RWPE1 (cell line): ENCODE results near the gene ATG16L2.

Experiments
- CTCF ChIA-PET: fragments of 350-600 bp; sonication (Branson Sonifier 250); formaldehyde crosslinking; extraction: SDS; loops from one replicate; lab custom pipeline; 2021; lab: Yijun Ruan, JAX
- POLR2A ChIA-PET: fragments of 400-600 bp; formaldehyde crosslinking; extraction: SDS; loops from one replicate; lab custom pipeline; 2020; ENCODE audit warnings: antibody characterized with exemption; ENCODE audit not compliant: low non-redundant PET; lab: Yijun Ruan, JAX
- DNase-seq: peaks from one replicate; pipeline ENCODE4 v3.0.0; 2012; ENCODE audit warnings: low spot score
- H3K27ac ChIP-seq: fragments of 450-650 bp; 2 replicates; pipeline ENCODE4 v1.5.1; 2017
- TF ChIP-seq, protein P1 (sequence below): fragments of 450-650 bp; conservative IDR thresholded peaks from 2 replicates; pipeline ENCODE4 v1.5.1; 2017; ENCODE audit warnings: low read depth, mild to moderate bottlenecking

ATG16L2 gene

DNA sequence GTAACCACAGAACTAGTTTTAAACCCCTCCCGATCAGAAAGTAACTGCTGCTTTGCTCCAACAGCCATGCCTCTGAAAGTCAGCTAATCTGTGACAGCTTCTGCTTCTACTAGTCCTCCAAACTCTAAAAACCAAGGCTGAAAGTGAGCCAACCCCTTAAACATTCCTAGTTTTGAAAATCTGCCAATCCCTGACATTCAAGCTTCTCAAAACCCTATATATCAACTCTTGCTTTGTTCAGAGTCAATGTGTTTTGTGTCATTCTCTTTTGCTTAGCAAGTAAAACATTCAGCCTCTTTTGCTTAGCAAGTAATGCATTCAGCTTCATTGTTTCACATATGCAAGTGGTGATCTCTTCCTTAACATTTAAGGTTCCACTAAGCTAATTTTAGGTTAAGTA, 56.9 kb downstream of the ATG16L2 start:
- CTCF ChIA-PET: interaction anchor here (1.1 kb wide), 1 partner anchor 162 kb away, joined by 3 read pairs; no protein-coding TSS in a partner anchor
- no peak overlapping the region for H3K27ac ChIP-seq
- DNase-seq: no peak
- TF ChIP-seq, protein P1, sequence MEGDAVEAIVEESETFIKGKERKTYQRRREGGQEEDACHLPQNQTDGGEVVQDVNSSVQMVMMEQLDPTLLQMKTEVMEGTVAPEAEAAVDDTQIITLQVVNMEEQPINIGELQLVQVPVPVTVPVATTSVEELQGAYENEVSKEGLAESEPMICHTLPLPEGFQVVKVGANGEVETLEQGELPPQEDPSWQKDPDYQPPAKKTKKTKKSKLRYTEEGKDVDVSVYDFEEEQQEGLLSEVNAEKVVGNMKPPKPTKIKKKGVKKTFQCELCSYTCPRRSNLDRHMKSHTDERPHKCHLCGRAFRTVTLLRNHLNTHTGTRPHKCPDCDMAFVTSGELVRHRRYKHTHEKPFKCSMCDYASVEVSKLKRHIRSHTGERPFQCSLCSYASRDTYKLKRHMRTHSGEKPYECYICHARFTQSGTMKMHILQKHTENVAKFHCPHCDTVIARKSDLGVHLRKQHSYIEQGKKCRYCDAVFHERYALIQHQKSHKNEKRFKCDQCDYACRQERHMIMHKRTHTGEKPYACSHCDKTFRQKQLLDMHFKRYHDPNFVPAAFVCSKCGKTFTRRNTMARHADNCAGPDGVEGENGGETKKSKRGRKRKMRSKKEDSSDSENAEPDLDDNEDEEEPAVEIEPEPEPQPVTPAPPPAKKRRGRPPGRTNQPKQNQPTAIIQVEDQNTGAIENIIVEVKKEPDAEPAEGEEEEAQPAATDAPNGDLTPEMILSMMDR: no peak
- POLR2A ChIA-PET: no interaction called here

DNA sequence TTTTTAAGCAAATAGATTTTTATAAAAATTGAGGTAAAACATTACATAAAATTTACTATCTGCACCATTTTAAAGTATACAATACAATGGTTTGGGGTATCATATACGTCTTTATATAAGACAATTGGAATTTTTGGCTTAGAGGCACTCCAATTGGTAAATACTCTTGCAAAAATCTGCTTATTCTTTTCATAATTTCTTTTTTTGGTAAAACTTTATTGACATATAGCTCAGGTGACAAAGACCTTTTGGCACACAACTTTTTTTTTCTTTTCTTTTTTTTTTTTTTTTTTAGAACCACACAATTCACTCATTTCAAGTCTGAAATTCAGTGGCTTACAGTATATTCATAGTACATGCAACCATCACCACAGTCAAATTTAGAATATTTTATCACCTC, 57.8 kb downstream of the ATG16L2 start:
- TF ChIP-seq, protein P1: no peak
- ChIA-PET CTCF (interaction anchor here (0.6 to 0.7 kb wide), 2 partner anchors 54 to 152 kb away, joined by 3 to 4 read pairs; no protein-coding TSS in a partner anchor), POLR2A (no interaction called here)
- H3K27ac ChIP-seq: no peak overlapping the region
- DNase-seq: no peak

DNA sequence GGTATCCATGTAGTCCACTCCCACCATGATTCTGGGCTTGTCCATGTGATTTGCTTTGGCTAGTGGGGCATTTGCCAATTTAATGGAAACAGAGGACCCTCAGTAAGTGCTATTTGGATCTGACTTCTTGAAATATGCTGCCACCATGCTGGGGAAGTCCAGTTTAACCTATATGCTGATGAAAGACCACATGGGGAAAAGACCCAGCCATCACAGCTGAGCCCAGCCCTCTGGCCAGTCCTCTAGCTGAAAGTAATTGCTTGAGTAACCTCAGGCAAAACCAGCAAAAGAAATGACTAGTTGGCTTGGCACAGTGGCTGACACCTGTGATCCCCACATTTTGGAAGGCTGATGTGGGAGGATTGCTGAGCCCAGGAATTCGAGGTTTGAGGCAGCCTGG, 61.5 kb downstream of the ATG16L2 start:
- CTCF ChIA-PET: interaction anchor here (0.5 to 1.0 kb wide), 2 partner anchors 151 to 844 kb away, joined by 3 to 6 read pairs; no protein-coding TSS in a partner anchor
- DNase-seq: no peak
- TF ChIP-seq, protein P1: no peak
- POLR2A ChIA-PET: no interaction called here
- H3K27ac ChIP-seq: no peak overlapping the region

DNA sequence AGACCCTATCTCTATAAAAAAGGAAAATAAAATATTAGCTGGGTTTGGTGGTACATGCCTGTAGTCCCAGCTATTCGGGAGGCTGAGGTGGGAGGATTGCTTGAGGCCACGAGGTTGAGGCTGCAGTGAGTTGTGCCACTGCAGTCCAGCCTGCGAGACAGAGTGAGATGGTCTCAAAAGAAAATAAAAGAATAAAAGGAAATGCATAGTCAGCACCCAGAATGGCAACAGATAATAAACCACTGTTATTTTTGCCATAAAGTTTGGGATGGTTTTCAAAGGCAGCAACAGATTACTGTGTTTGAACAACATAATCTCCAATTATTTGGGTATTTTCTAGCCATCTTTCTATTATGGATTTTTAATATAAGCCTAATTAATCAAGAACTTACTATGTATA, 61.9 kb downstream of the ATG16L2 start:
- H3K27ac ChIP-seq: no peak overlapping the region
- POLR2A ChIA-PET: no interaction called here
- TF ChIP-seq, protein P1: no peak
- CTCF ChIA-PET: no interaction called here
- no peak for DNase-seq
